Measurements from ENCODE around the gene PLXNA4.

- no peak for TF ChIP-seq EZH2 (IDR thresholded peaks at IDR 0.05; ENCODE audit: low read length)
- no peak for TF ChIP-seq CTCF (optimal IDR thresholded peaks at IDR 0.05 in 1 of 3, IDR thresholded peaks at IDR 0.05 in 1 of 3, conservative IDR thresholded peaks at IDR 0.05 in 1 of 3; ENCODE audit: extremely low read depth in 1 of 3, insufficient read depth in 2 of 3, low read length in 3 of 3)
These were observed 72.9 kb downstream of the PLXNA4 start for GRCh38 chr7:132503415-132503814.

All from keratinocyte (primary cell).